Stimulated activated CD8-positive, alpha-beta memory T cell treated with anti-CD3 and anti-CD28 coated beads, Interleukin-15, amount 100 ng/mL, for 1 hour (primary cell): Measurements from ENCODE around the gene TREM2.
"Not testable (repeated sequence)": the region's sequence is repeated elsewhere in the genome, so short reads cannot be mapped to it uniquely, and the experiment has no call there.

Experiments
- DNase-seq: peaks from one replicate; pipeline ENCODE4 v3.0.0-alpha.2; 2020; ENCODE audit warnings: low read depth

TREM2 gene

GRCh38 chr6:41153992-41154625 lies 8.8 kb downstream of the TREM2 start, which contains the start of gene TREML1:
Gene TREML1, minus strand, starts transcription at chr6:41154347. Its CDS starts 59 bp downstream, at chr6:41154288.
- DNase-seq, result no peak

GRCh38 chr6:41153451-41153850 lies 9.5 kb downstream of the TREM2 start:
- no peak for DNase-seq

DNA sequence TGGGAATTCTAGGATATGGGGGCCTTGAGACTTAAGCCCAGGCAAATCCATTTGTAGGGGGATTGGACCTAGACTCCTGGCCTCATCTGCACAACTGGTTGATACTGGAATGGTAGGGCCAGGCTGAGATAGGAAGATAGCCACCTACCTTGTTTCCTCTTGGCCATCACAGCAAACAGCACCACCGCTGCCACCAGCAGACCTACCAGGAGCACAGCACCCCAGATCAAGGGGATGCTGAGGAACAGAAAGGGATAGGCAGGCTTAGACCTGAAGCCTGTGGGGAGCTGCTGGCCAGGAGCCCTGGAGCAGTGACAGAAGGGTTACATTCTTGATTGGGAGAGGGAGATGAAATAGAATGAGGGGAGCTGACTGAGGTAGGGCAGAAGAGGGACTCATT lies 12.2 kb downstream of the TREM2 start:
- no peak for DNase-seq

- DNase-seq, result no peak
Measured at GRCh38 chr6:41147917-41148316, 15.0 kb downstream of the TREM2 start.

DNA sequence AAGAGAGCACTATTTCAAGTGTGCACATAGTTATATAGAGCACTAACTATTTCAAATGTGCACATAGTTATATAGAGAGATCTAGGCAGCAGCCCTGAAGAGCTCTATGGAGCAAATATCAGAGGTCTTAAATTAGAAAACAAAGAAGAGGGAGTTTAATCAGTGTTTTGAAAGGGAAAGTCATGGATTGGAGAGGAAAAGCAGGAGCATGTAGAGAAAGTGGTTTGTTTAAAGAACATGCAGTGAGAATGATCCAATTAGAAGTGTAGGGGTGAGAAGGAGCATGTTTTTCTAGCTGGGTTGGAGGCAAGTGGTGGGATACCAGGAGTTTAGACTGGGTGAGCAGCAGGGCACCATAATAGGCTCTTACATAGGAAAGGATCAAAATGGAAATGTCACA lies 26.0 kb downstream of the TREM2 start:
- no peak for DNase-seq

GRCh38 chr6:41135062-41135832 lies 27.7 kb downstream of the TREM2 start:
- no peak for DNase-seq

- DNase-seq, result no peak
Measured at GRCh38 chr6:41132254-41132653, 30.7 kb downstream of the TREM2 start.

- DNase-seq, result no peak
Measured at GRCh38 chr6:41125282-41125681, 37.6 kb downstream of the TREM2 start.

- DNase-seq, result no peak
Measured at GRCh38 chr6:41122918-41123317, 40.0 kb downstream of the TREM2 start.

DNA sequence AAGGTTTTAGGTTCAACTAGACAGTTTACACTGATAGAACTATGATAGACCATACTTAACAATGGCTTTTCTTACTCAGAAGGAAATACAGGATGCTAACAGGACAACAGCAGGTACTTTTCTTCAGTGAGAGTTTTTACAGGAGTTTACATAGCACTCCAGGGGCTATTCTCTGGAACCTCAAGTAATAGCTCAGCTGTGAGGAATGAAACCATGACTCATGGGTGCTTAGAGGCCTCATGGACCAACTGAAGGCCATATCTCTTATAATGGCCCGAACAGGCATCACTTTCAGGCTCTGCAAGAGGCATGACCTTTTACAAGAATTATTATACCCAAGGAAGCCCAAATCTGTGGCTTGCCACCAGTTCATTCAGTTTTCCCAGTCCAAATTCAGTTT lies 40.5 kb downstream of the TREM2 start:
- no peak for DNase-seq

DNA sequence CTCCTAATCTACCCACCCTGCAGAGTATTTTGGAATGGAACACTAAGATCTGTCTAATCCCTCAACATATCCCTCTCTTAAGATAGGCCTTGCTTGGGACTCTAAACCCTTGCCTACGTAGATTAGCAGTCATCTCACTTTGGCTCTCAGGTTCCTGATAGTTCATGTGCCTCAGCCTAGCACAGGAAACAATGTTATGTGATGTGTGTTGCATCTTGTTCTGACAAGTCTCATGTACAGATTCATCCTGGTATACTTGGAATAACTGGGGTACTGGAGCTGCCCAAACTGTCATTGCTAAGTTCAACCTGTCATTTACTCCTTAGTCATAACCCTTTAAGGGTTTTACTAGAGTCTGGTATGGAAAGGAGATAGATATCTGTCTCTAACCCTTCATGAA lies 42.9 kb downstream of the TREM2 start:
- DNase-seq, result no peak

- DNase-seq, result no peak
Measured at GRCh38 chr6:41119508-41119907, 43.4 kb downstream of the TREM2 start.

- DNase-seq, result not testable (repeated sequence)
Measured at GRCh38 chr6:41115027-41115426, 47.9 kb downstream of the TREM2 start.

DNA sequence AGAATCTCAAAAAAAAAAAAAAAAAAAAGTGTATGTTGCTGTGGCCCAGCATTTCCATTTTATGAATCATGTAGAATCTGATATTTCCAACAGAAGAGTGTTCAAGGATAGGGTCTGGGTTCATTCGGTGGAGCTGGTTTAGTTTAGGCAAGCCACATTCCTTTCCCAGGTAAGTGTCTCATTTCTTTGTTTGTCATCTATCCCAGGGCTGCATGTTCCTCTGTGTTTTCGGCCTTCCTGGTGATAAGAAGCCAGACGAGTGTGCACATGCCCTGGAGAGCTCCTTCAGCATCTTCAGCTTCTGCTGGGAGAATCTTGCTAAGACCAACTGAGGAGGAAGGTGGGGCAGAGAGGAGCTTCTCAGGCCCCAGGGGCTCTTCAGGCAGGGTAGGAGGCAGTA lies 51.9 kb downstream of the TREM2 start:
- DNase-seq, result no peak
